Suprapubic skin (tissue), 4 donors: ENCODE results near the gene NFKBIE.

Experiments
- CTCF ChIP-seq, 2 donors: fragments of 200-600 bp in 1 of 2; fragments of 450-650 bp in 1 of 2; sonication (generic) in 1 of 2; IDR thresholded peaks; one replicate each; pipeline ENCODE4 v1.5.1; 2016 to 2019; ENCODE audit warnings: antibody characterized with exemption in 2 of 2, mild to moderate bottlenecking in 1 of 2, moderate library complexity in 1 of 2
- EP300 ChIP-seq: sonication (generic); formaldehyde crosslinking; IDR thresholded peaks from one replicate; pipeline ENCODE4 v1.6.1; 2017; ENCODE audit warnings: antibody characterized with exemption
- POLR2A ChIP-seq, 2 donors: fragments of 450-650 bp; IDR thresholded peaks; one replicate each; pipeline ENCODE4 v1.6.1; 2017; ENCODE audit warnings: antibody characterized with exemption in 2 of 2, mild to moderate bottlenecking in 2 of 2, moderate library complexity in 2 of 2
- POLR2AphosphoS5 ChIP-seq, 3 donors: sonication (generic); formaldehyde crosslinking; IDR thresholded peaks; one replicate each; pipeline ENCODE4 v1.6.1; 2017; ENCODE audit warnings: antibody characterized with exemption in 3 of 3

- TF ChIP-seq CTCF (IDR thresholded peaks at IDR 0.05) (no peak), POLR2AphosphoS5 (IDR thresholded peaks at IDR 0.05) (no peak), POLR2A (IDR thresholded peaks at IDR 0.05) (no peak), EP300 (no peak)
Observed at GRCh38 chr6:44221961-44222335, 43.4 kb downstream of the NFKBIE start.
